ENCODE data around the gene PSMD13. TPM values are rescaled to one million over a fixed set of nuclear protein-coding genes. Genes with fewer than 3 reads are reported as not detected.

Gene PSMD13
- 139 and 151 TPM in 2 replicates for total RNA-seq

GRCh38 chr11:236774-237767 is at the start of gene PSMD13:
PSMD13 (plus strand) TSS chr11:236976; CDS start chr11:237050, 74 bp downstream.

GRCh38 chr11:192674-193128 is 44.1 kb upstream of the PSMD13 start, which contains the start of gene SCGB1C1:
SCGB1C1 (plus strand) TSS chr11:193078; CDS start chr11:193100, 22 bp downstream.

GRCh38 chr11:207208-207862 is 29.4 kb upstream of the PSMD13 start, which contains the start of the genes BET1L and RIC8A:
BET1L (minus strand) TSS chr11:207399; CDS start chr11:207321, 78 bp downstream.
RIC8A (plus strand) TSS chr11:207708; CDS start chr11:208855, 1,147 bp downstream.

GRCh38 chr11:235997-236773 is 591 bp upstream of the PSMD13 start, which contains the start of gene SIRT3:
SIRT3 (minus strand) TSS chr11:236342; CDS start chr11:236328, 14 bp downstream.

GRCh38 chr11:278001-278951 is 41.5 kb downstream of the PSMD13 start, which contains the start of gene NLRP6:
NLRP6 (plus strand) TSS chr11:278407; CDS start chr11:278570, 163 bp downstream.

GRCh38 chr11:288478-289397 is 52.0 kb downstream of the PSMD13 start, which contains the start of gene PGGHG:
PGGHG (plus strand) TSS chr11:289126; CDS start chr11:289817, 691 bp downstream.

GRCh38 chr11:299081-299891 is 62.5 kb downstream of the PSMD13 start, which contains the start of gene IFITM5:
IFITM5 (minus strand) TSS chr11:299526; CDS start chr11:299490, 36 bp downstream.

Other genes with a start within 250 kb of the PSMD13 start
- not detected in 2 replicates for gene SCGB1C1, start 43.9 kb upstream of the PSMD13 start, total RNA-seq
- gene BET1L, start 29.6 kb upstream of the PSMD13 start, total RNA-seq, result 15.8 and 19.8 TPM in 2 replicates
- 155 and 193 TPM in 2 replicates for gene RIC8A, start 29.3 kb upstream of the PSMD13 start, total RNA-seq
- 5.8 and 10.2 TPM in 2 replicates for gene SIRT3, start 634 bp upstream of the PSMD13 start, total RNA-seq
- not detected in 2 replicates for gene NLRP6, start 41.4 kb downstream of the PSMD13 start, total RNA-seq
- gene PGGHG, start 52.1 kb downstream of the PSMD13 start, total RNA-seq, result 7.5 and 14.0 TPM in 2 replicates
- not detected in 2 replicates for gene IFITM5, start 62.5 kb downstream of the PSMD13 start, total RNA-seq
- gene IFITM2, start 70.8 kb downstream of the PSMD13 start, total RNA-seq, result 57.8 and 90.5 TPM in 2 replicates
- 49.6 and 79.5 TPM in 2 replicates for gene IFITM1, start 77.1 kb downstream of the PSMD13 start, total RNA-seq
- gene IFITM3, start 83.9 kb downstream of the PSMD13 start, total RNA-seq, result 75.0 and 101 TPM in 2 replicates
- gene B4GALNT4, start 132.5 kb downstream of the PSMD13 start, total RNA-seq, result 1.9 and 3.6 TPM in 2 replicates
- 1.3 and 1.6 TPM in 2 replicates for gene PKP3, start 157.2 kb downstream of the PSMD13 start, total RNA-seq
- gene SIGIRR, start 178.0 kb downstream of the PSMD13 start, total RNA-seq, result 13.1 and 13.8 TPM in 2 replicates
- not detected in 2 replicates for gene ANO9, start 205.0 kb downstream of the PSMD13 start, total RNA-seq
- 30.9 and 42.6 TPM in 2 replicates for gene PTDSS2, start 213.3 kb downstream of the PSMD13 start, total RNA-seq